Limb (tissue), 2 donors: ENCODE results near the gene RBM39.
"Not testable (repeated sequence)": the region's sequence is repeated elsewhere in the genome, so short reads cannot be mapped to it uniquely, and the experiment has no call there.

Experiments
- DNase-seq, 2 donors: peaks; one replicate each; pipeline ENCODE4 v3.0.0-alpha.2; 2016; ENCODE audit errors: extremely low spot score in 2 of 2

Gene RBM39

DNA sequence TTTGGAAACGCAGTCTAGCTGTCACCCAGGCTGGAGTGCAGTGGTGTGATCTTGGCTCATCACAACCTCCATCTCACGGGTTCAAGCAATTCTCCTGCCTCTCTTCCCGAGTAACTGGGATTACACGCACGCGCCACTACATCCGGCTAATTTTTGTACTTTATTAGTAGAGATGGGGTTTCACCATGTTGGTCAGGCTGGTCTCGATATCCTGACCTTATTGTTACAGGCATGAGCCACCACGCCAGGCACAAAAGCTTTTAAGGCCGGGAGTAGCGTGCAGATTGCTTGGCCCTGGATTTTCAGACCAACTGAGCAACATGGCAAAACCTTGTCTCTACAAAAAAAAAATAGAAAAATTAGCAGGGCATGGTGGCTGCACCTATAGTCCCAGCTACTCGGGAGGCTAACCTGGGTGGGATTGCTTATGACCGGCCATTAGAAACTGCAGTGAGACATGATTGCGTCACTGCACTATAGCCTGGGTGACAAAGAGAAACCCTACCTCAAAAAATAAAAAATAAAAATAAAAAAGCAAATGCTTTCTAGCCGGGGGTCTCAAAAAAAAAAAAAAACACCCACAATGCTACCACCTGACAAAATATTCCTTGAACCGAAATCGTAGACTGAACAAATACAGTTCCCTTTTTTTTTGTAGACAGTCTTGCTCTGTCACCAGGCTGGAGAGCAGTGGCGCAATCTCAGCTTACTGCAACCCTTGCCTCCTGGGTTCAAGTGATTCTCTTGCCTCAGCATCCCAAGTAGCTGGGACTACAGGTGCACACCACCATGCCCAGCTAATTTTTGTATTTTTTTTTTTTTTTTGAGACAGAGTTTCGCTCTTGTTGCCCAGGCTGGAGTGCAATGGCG is 15.0 kb downstream of the RBM39 start:
- DNase-seq = no peak

DNA sequence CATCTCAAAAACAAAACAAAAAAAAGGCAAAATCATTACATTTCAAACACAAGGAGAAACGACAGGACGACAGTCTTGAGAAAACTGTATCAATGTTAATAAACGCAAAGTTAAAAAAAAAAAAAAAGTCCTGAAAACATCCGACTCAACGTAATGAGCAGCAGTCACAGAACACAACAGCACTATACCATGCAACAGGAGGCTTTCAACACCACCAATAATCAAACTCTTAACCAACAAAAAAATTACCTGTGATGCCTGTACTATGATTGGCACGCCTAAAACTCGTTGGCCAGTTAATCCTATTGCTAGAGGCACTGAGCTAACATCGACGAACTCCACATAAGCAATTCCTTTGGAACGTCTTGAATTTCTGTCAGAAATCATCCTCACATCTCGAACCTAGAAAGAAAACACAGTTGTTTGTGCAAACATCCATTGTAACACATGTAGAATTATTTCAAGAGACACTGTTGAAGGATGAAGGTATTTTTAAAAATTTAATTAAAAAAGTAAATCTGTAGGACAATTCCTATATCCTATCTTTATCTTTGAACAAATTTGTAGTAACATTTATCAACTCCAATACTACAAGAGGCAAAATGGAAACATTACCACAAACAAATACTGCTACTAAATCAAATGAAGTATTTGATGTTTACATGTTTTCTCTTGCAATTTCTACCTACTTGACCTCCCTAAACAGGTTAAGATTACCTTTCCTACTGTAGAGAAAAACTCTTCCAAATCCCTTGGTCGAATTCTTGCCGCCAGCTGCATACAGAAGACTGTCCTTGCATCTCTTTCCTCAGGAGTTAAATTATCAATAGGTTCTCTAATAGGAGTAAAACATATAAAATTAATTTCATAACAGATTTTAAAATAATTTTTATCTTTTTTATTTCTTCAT is 17.5 kb downstream of the RBM39 start:
- DNase-seq = no peak

DNA sequence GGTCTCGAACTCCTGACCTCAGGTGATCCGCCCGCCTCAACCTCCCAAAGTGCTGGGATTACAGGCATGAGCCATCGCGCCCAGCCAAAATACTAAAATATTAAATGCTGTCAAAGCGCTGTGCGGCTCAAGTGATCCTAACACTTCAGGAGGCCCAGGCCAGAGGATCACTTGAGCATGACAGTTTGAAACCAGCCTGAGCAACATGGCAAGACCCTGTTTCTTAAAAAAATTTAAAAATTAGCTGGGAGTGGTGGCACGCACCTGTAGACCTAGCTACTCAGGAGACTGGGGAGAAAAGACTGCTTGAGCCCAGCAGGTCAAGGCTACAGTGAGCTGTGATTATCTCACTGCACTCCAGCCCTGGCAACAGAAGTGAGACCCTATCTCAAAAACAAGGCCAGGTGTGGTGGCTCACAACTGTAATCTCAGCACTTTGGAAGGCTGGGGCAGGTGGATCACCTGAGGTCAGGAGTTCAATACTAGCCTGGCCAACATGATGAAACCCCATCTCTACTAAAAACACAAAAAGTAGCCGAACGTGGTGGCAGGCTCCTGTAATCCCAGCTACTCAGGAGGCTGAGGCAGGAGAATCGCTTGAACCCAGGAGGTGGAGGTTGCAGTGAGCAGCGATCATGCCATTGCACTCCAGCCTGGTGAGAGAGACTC is 18.3 kb downstream of the RBM39 start:
- not testable (repeated sequence) for DNase-seq

DNA sequence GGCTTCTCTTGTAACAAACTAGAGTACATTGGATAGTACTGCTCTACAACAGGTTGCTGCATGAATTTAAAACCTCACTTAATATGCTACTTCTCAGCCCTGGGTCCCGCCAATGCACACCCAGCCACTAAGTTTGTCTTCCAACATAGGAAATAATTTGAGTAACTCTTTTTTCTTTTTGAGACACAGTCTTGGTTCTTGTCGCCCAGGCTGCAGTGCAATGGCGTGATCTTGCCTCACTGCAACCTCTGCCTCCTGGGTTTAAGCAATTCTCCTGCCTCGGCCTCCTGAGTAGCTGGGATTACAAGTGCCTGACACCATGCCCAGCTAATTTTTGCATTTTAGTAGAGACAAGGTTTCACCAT is 18.8 kb downstream of the RBM39 start:
- DNase-seq = not testable (repeated sequence)

DNA sequence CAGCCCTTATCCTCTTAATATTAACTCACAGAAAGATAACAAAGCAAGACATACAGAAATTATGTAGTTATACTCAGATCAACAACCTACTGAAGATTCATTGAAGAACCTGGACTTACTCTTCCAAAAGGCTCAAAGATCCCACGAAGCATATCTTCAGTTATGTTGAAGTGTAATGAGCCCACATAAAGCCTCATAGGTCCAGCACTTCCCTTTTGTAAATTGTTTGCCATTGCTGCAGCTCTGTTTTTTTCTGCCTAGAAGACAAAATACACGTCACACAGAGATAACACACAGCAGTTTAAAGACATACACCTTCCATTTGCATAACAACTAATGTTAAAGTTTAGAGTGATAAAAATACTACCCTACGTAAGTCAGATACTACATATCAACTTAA is 20.4 kb downstream of the RBM39 start:
- no peak for DNase-seq

DNA sequence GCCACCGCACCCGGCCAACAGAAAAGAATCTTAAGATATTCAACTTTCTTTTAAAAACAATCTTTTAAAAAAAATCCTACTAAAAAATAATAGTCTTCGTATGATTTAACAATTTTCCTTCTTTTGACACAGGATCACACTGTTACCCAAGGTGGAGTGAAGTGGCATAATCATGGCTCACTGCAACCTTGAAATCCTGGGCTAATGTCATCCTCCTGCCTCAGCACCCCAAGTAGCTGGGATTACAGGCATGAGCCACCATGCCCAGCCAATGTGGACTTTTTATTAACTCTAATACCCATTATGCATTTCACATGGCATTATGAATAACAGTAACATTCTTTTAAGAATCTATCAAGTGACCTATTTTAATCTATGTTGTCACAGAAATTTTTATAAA is 20.8 kb downstream of the RBM39 start:
- no peak for DNase-seq

DNA sequence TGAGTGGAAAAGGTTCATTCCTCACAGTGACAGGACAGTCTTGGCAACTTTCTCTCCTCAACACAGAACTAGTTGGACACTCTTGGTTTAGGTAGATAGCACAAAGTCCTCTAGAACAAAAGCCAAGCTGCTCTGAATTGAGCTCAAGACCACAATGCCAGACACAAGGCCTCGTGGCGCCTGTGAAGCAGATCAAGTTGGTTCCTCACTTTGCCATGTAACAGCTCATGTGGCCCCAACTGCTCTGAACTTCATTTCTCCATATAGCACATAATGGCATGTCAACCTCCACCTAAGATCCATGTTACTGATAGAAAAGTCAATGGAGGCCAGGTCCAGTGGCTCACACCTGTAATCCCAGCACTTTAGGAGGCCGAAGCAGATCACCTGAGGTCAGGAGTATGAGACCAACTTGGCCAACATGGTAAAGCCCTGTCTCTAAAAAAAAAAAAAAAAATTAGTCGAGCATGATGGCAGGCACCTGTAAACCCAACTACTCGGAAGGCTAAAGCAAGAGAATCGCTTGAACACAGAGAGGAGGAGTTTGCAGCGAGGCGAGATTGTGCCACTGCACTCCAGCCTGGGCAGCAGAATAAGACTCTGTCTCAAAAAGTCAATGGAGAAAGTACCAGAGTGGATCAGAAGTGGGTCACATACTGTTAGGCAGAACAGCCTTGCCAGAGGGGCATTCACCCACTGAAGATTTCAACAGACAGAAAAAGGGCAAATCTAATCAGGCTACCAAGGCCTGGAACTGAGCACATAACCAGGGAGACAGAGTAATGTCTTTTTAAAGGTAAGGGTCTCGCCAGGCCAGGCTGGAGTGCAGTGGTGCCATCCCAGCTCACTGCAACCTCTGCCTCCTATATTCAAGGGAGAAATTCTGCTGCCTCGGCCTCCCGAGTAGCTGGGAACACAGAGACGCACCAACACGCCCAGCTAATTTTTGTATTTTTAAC is 21.6 kb downstream of the RBM39 start:
- DNase-seq = no peak

DNA sequence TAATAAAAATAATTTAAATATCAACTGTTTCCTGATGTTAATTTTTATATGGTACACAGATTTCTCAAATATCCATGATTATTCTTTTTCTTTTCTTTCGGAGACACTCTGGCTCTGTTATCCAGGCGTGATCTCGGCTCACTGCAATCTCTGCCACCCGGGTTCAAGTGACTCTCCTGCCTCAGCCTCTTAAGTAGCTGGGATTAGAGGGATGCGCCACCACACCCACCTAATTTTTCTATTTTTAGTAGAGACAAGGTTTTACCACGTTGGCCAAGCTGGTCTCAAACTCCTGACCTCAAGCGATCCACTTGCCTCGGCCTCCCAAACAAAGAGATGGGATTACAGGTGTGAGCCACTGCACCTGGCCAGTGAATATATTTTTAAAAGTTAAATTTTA is 22.3 kb downstream of the RBM39 start:
- no peak for DNase-seq

DNA sequence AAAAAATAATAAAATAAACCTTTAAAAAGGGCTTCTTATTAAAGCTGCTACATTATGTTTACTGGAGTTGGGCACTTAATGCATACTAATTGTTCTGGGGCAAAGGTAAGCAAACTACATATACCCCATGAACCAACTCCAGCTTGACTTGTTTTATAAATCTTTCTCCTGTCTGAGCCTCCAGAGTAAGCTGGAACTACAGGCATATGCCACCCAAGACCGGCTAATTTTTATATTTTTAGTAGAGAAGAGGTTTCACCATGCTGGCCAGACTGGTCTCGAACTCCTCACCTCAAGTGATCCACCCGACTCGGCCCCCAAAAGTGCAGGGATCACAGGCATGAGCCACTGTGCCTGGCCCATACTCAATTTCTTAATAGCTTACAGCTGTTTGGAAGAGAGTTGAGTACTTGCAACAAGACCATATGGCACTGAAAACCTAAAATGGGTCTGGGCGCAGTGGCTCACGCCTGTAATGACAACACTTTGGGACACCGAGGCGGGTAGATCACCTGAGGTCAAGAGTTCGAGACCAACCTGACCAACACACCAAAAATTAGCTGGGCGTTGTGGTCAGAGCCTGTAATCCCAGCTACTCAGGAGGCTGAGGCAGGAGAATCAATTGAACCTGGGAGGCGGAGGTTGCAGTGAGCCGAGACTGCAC is 23.0 kb downstream of the RBM39 start:
- no peak for DNase-seq

DNA sequence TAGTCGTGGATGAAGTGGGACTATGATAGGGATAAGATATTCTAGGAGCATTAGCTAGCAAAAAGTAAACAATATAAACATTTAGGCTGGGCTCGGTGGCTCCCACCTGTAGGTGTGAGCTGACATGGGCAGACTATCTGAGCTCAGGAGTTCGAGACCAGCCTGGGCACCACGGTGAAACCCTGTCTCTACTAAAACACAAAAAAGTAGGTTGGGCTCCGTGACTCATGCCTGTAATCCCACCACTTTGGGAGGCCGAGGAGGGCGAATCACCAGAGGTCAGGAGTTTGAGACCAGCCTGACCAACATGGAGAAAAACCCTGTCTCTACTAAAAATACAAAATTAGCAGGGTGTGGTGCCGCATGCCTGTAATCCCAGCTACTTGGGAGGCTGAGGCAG is 23.7 kb downstream of the RBM39 start:
- not testable (repeated sequence) for DNase-seq

DNA sequence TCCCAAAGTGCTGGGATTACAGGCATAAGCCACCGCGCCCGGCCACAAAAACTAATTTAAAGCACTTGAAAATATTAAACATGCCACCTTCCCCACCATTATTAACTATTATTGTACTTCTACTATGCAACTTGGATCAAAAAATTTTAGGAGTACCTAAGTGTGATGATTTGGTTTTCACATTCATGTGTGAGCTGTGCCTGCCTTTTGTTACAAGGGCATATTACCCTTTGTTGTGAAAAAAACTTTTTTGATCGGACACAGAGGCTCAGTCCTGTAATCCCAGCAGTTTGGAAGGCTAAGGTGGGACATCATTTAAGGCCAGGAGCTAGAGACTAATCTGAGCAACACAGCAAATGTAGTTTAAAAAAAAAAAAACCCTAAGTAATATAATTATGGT is 25.7 kb downstream of the RBM39 start:
- no peak for DNase-seq

DNA sequence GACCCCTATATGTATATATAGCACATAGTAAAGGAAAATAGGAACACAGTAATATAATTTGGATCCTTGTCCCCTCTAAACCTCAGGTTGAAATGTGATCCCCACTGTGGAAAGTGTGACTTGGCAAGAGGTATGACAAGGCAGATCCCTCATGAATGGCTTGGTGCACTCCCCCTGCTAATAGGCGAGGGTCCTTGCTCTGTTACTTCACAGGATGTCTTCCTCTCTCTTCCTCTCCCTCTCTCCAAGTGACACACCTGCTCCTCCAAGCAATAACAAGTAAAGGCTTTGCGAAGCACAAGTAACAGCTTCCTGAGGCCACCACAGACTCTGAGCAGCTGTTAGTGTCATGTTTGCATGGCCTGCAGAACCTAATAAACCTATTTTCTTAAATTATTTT is 26.4 kb downstream of the RBM39 start:
- DNase-seq = no peak

DNA sequence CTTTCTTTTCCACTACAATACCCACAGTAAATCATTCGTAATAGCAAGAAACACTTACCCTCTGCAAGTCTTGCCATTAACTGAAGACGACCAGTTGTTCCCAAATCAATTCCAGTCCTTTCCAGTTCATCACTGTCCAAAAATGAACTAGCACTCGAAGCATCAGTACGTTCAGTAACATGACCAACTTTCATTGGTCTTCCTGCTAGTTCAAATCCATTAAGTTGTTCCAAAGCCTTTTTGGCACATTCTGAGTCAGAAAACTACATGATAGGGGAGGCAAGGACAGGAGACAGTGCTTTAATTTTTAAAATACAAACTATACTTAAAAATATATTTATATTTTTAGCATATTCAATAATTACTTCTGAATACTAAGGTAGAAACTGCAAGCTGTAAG is 27.9 kb downstream of the RBM39 start:
- no peak for DNase-seq

DNA sequence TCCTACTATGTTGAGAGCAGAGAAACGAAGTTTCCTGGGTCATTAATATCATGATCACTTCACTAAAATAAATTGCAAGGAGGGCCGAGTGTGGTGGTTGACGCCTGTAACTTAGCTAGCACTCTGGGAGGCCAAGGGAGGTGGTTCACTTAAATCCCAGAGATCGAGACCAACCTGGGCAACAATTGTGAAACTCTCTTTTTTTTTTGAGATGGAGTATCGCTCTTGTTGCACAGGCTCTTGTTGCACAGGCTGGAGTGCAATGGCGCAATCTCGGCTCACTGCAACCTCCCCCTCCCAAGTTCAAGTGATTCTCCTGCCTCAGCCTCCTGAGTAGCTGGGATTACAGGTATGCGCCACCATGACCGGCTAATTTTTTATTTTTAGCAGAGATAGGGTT is 28.9 kb downstream of the RBM39 start:
- not testable (repeated sequence) for DNase-seq

DNA sequence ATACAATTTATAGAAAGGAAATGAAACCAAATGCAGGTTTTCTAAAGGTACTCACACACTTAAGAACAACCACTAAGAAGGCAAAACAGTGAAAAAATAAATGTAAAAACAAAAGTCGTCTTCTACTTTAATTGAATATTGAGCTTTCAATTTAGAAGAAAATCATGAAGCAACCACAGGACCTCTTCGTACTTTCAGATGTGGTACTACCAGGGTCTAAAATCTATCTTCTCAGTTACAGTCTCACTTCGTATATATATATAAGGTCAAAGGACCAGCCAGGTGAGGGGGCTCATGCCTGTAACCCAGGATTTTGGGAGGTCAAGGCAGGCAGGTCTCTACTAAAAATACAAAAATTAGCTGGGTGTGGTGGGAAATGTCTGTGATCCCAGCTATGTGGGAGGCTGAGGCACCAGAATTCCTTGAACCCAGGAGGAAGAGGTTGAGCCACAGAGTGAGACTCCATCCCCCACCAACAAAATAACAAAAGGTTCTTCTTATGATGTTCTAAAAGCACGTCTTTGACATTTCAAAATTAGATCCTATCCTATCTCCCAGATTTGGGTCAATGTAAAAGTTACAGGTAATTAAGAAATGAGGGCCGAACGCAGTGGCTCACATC is 30.4 kb downstream of the RBM39 start:
- no peak for DNase-seq

DNA sequence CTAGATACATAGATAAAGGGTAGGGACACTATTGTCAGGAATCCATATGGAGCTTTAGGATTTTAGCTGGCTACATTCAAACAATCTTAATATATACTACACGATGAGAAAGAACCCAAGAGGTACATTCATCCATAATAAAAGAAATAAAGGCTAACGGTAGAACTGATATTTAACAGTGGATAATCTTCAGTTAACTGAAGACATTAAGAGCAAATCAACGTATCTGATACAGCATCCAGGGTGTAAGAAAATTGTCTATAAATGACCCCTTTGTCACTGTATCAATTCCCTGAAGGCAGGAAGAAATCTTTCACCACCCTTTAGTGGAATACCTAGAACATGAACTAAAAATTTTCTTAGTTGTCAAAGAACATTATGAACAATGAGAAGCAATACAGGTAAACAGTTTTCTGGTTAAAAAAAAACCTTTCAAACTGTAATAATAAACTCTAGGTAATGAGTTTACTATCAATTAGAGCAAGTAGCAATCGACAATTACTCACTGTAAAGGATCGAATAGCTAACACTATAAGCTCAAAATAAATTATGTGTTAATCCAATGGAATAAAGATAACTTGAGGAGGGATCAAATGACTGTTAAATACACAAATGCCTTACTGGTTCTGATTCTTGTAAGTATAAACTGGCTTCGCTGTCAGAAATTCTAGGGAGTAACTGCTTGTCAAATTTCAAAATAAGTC is 31.0 kb downstream of the RBM39 start:
- DNase-seq = no peak

DNA sequence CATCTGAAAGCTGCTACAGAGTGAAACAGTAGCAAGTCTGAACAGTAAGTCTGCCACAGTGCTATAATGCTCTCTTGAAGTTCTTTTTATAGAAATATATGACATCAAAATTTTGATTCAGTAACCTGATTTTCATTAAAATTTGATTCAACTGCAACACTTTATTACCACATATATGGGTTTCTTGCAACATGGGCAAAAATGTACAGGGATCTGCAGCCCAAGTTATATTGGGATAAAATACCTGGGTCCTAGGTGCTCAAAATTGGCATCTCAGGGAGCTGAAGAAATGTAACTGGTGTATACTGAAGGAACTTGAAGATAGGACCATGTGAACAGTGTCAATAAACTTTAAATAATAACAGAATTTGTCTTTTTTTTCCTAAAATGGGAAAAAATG is 32.0 kb downstream of the RBM39 start:
- no peak for DNase-seq

DNA sequence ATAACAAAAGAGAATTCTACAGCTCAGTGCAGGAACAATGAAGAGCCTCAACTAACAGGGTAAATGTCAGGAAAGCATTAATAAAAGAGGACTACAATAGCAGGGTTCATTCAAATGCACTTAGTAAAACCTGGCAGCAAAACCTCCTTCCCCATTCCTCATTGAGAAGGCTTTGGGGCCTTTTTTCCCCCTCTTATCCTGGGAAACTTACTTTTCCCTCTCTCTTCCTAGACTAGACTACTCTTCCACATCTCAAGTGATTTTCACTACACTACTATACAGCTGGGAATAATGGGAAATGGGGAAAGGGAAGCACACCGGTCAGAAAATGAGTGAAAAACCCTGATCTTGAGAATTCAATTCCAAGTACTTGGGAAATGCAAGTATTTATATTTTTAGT is 32.8 kb downstream of the RBM39 start:
- DNase-seq = no peak

DNA sequence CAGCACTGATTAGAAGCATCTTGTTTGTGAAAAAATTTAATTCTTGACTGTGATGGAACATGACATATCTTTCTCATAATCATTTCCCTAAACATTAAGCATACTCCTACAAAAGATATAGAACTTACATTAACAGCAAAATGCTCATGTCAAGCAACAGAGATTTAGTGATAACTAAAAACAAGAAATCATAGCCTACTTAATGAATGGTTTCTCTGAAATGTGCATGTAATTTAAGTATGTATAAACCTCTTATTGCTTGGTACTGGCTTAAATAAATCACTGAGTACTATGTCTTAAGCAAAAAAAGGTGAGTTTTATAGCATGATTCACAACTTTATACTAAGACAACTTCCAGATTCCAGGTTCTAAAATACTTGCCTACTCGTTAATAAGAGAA is 33.6 kb downstream of the RBM39 start:
- no peak for DNase-seq
